DOHH2 (cell line): ENCODE results near the gene LDLR.

Experiments
- CTCF ChIP-seq: fragments of 200-600 bp; sonication (generic); IDR thresholded peaks from one replicate; pipeline ENCODE4 v1.5.1; 2014; ENCODE audit warnings: antibody characterized with exemption, mild to moderate bottlenecking, low read depth, low read length; ENCODE audit not compliant: poor library complexity, severe bottlenecking
- EZH2phosphoT487 ChIP-seq: fragments of 200-600 bp; sonication (generic); IDR thresholded peaks from 2 replicates; pipeline ENCODE4 v1.6.1; 2017; ENCODE audit warnings: borderline replicate concordance, mild to moderate bottlenecking, antibody characterized with exemption, low read length, moderate library complexity, mixed read lengths

- TF ChIP-seq CTCF (no peak), EZH2phosphoT487 (no peak)
Measured at GRCh38 chr19:11098327-11098726, 9.1 kb downstream of the LDLR start.
